CD4-positive, alpha-beta T cell treated with Interleukin-15 for 4 hours (primary cell): Measurements from ENCODE around the gene TNIK.

Experiments
- DNase-seq: peaks from one replicate; pipeline ENCODE4 v3.0.0-alpha.2; 2020; ENCODE audit warnings: low spot score

The TNIK gene

GRCh38 chr3:171362575-171362974, 97.6 kb downstream of the TNIK start:
- no peak for DNase-seq

- no peak for DNase-seq
These were observed 101.4 kb downstream of the TNIK start for GRCh38 chr3:171358881-171359198.

GRCh38 chr3:171358181-171358880, 101.9 kb downstream of the TNIK start:
- DNase-seq, result no peak

- DNase-seq, result no peak
These were observed 102.5 kb downstream of the TNIK start for GRCh38 chr3:171357721-171358120.

- peak; percentile 35 for DNase-seq
These were observed 104.0 kb downstream of the TNIK start for GRCh38 chr3:171356251-171356650.

GRCh38 chr3:171354706-171355582, 105.3 kb downstream of the TNIK start:
- no peak for DNase-seq

- DNase-seq, result no peak
These were observed 106.0 kb downstream of the TNIK start for GRCh38 chr3:171354049-171354705.

GRCh38 chr3:171353423-171353822, 106.8 kb downstream of the TNIK start:
- no peak for DNase-seq

GRCh38 chr3:171352387-171352935, 107.7 kb downstream of the TNIK start:
- DNase-seq, result no peak

- DNase-seq, result no peak
These were observed 108.5 kb downstream of the TNIK start for GRCh38 chr3:171351676-171352075.

- no peak for DNase-seq
These were observed 109.8 kb downstream of the TNIK start for GRCh38 chr3:171350364-171350763.

GRCh38 chr3:171349392-171349791, 110.8 kb downstream of the TNIK start:
- no peak for DNase-seq

- no peak for DNase-seq
These were observed 112.1 kb downstream of the TNIK start for GRCh38 chr3:171348121-171348520.

GRCh38 chr3:171347301-171348039, 112.7 kb downstream of the TNIK start:
- no peak for DNase-seq

GRCh38 chr3:171346582-171347300, 113.5 kb downstream of the TNIK start:
- no peak for DNase-seq

- no peak for DNase-seq
These were observed 114.2 kb downstream of the TNIK start for GRCh38 chr3:171346019-171346418.

- no peak for DNase-seq
These were observed 114.9 kb downstream of the TNIK start for GRCh38 chr3:171345107-171345843.

GRCh38 chr3:171343693-171344092, 116.5 kb downstream of the TNIK start:
- no peak for DNase-seq

GRCh38 chr3:171342783-171343420, 117.3 kb downstream of the TNIK start:
- no peak for DNase-seq

GRCh38 chr3:171342200-171342599, 118.0 kb downstream of the TNIK start:
- no peak for DNase-seq
